CD4-positive, alpha-beta T cell treated with Interferon gamma for 1 hour (primary cell): Measurements from ENCODE around the gene CCDC80.
A peak's percentile ranks its signal among the peaks of the same experiment; 100 is the strongest.
"Not testable (repeated sequence)": the region's sequence is repeated elsewhere in the genome, so short reads cannot be mapped to it uniquely, and the experiment has no call there.

ENCODE experiments used
- DNase-seq: peaks from one replicate; pipeline ENCODE4 v3.0.0-alpha.2; 2020

CCDC80 gene

GRCh38 chr3:112640930-112641801, at the start of gene CCDC80:
Gene CCDC80 (minus strand): TSS chr3:112641143. CDS start chr3:112639905, 1,238 bp downstream.
- no peak for DNase-seq

GRCh38 chr3:112689989-112690388, 49.0 kb upstream of the CCDC80 start:
- no peak for DNase-seq

GRCh38 chr3:112689385-112689784, 48.4 kb upstream of the CCDC80 start:
- DNase-seq, result no peak

- DNase-seq, result no peak
Observed at GRCh38 chr3:112688819-112689218, 47.9 kb upstream of the CCDC80 start.

GRCh38 chr3:112688085-112688769, 47.3 kb upstream of the CCDC80 start:
- no peak for DNase-seq

- no peak for DNase-seq
Observed at GRCh38 chr3:112687616-112688015, 46.7 kb upstream of the CCDC80 start.

- no peak for DNase-seq
Observed at GRCh38 chr3:112687211-112687610, 46.3 kb upstream of the CCDC80 start.

GRCh38 chr3:112685956-112686799, 45.2 kb upstream of the CCDC80 start:
- no peak for DNase-seq

GRCh38 chr3:112685420-112685819, 44.5 kb upstream of the CCDC80 start:
- DNase-seq, result no peak

GRCh38 chr3:112682361-112682760, 41.4 kb upstream of the CCDC80 start:
- no peak for DNase-seq

- DNase-seq, result no peak
Observed at GRCh38 chr3:112681822-112682325, 40.9 kb upstream of the CCDC80 start.

- DNase-seq, result peak; percentile 75
Observed at GRCh38 chr3:112676659-112677234, 35.8 kb upstream of the CCDC80 start.

- DNase-seq, result no peak
Observed at GRCh38 chr3:112675943-112676535, 35.1 kb upstream of the CCDC80 start.

- no peak for DNase-seq
Observed at GRCh38 chr3:112675349-112675748, 34.4 kb upstream of the CCDC80 start.

GRCh38 chr3:112672716-112673541, 32.0 kb upstream of the CCDC80 start:
- DNase-seq, result no peak

- no peak for DNase-seq
Observed at GRCh38 chr3:112671930-112672715, 31.2 kb upstream of the CCDC80 start.

- no peak for DNase-seq
Observed at GRCh38 chr3:112670824-112671223, 29.9 kb upstream of the CCDC80 start.

- DNase-seq, result no peak
Observed at GRCh38 chr3:112667599-112667998, 26.7 kb upstream of the CCDC80 start.

- not testable (repeated sequence) for DNase-seq
Observed at GRCh38 chr3:112665009-112665408, 24.1 kb upstream of the CCDC80 start.

- no peak for DNase-seq
Observed at GRCh38 chr3:112656043-112656442, 15.1 kb upstream of the CCDC80 start.
